GM12878 (cell line): Measurements from ENCODE around the gene INPP5D. TPM values are rescaled to one million over a fixed set of nuclear protein-coding genes. Genes with fewer than 3 reads are reported as not detected.

Experiments used
- ASH2L ChIP-seq: fragments of 300-600, 200-600 bp; sonication (generic); IDR thresholded peaks from 2 replicates; pipeline ENCODE4 v1.6.1; 2017; ENCODE audit warnings: low read depth, mild to moderate bottlenecking, borderline replicate concordance
- BACH1 ChIP-seq: fragments of 450-650 bp; IDR thresholded peaks from 2 replicates; pipeline ENCODE4 v1.6.1; 2017; ENCODE audit warnings: mild to moderate bottlenecking, borderline replicate concordance
- BCL11A ChIP-seq: IDR thresholded peaks from 2 replicates; pipeline ENCODE4 v1.6.1; 2011; ENCODE audit warnings: low read depth, low read length
- CREM ChIP-seq: IDR thresholded peaks from 2 replicates; pipeline ENCODE4 v1.6.1; 2014; ENCODE audit warnings: antibody characterized with exemption, low read depth
- E2F8 ChIP-seq: fragments of 450-650 bp; IDR thresholded peaks from 2 replicates; pipeline ENCODE4 v1.6.1; 2018; ENCODE audit warnings: mild to moderate bottlenecking, low read depth, moderate library complexity; ENCODE audit not compliant: partially characterized antibody
- EP300 ChIP-seq, 2 experiments: fragments of 150-350 bp in 1 of 2; IDR thresholded peaks; 2 replicates each; pipeline ENCODE4 v1.6.1; 2011 to 2012; ENCODE audit warnings: low read depth in 2 of 2, low read length in 2 of 2, borderline replicate concordance in 1 of 2, improper control_type of control experiment in 1 of 2, inconsistent platforms in 1 of 2; ENCODE audit not compliant: control insufficient read depth in 1 of 2
- ETV6 ChIP-seq, 2 experiments: fragments of 450-650 bp in 1 of 2; IDR thresholded peaks in 1 of 2; conservative IDR thresholded peaks in 1 of 2; 2 replicates each; pipeline ENCODE4 v1.6.1; 2014; ENCODE audit warnings: antibody characterized with exemption in 1 of 2, borderline replicate concordance in 1 of 2, low read depth in 1 of 2, mild to moderate bottlenecking in 1 of 2, moderate library complexity in 1 of 2
- FOS ChIP-seq: IDR thresholded peaks from 3 replicates; pipeline ENCODE4 v1.6.1; 2011; ENCODE audit warnings: borderline replicate concordance; ENCODE audit not compliant: insufficient read length; ENCODE audit errors: extremely low read depth
- GABPA ChIP-seq: IDR thresholded peaks from 2 replicates; pipeline ENCODE4 v1.6.1; 2014; ENCODE audit warnings: antibody characterized with exemption, low read depth, mild to moderate bottlenecking, inconsistent platforms
- GATAD2B ChIP-seq: fragments of 450-650 bp; conservative IDR thresholded peaks from 2 replicates; pipeline ENCODE4 v1.6.1; 2017; ENCODE audit warnings: low read depth, mild to moderate bottlenecking, moderate library complexity
- HDGF ChIP-seq: fragments of 450-650 bp; IDR thresholded peaks from 2 replicates; pipeline ENCODE4 v1.6.1; 2016; ENCODE audit warnings: antibody characterized with exemption
- IRF5 ChIP-seq: fragments of 450-650 bp; IDR thresholded peaks from 2 replicates; pipeline ENCODE4 v1.6.1; 2017; ENCODE audit warnings: borderline replicate concordance
- JUNB ChIP-seq: IDR thresholded peaks from 2 replicates; pipeline ENCODE4 v1.6.1; 2016; ENCODE audit warnings: antibody characterized with exemption, mild to moderate bottlenecking
- NFXL1 ChIP-seq: fragments of 450-650 bp; IDR thresholded peaks from 2 replicates; pipeline ENCODE4 v1.6.1; 2017; ENCODE audit warnings: antibody characterized with exemption, mild to moderate bottlenecking, borderline replicate concordance
- PAX5 ChIP-seq: IDR thresholded peaks from 2 replicates; pipeline ENCODE4 v1.6.1; 2011; ENCODE audit warnings: low read depth, low read length, borderline replicate concordance
- POLR2A ChIP-seq: IDR thresholded peaks from 2 replicates; pipeline ENCODE4 v1.6.1; 2011; ENCODE audit warnings: low read depth, mild to moderate bottlenecking, low read length
- POLR2AphosphoS5 ChIP-seq: IDR thresholded peaks from 2 replicates; pipeline ENCODE4 v1.6.1; 2011; ENCODE audit warnings: mild to moderate bottlenecking, low read length, inconsistent platforms
- RFX5 ChIP-seq: IDR thresholded peaks from 2 replicates; pipeline ENCODE4 v1.6.1; 2011; ENCODE audit warnings: low read depth, low read length, improper control_type of control experiment
- RUNX3 ChIP-seq: IDR thresholded peaks from 2 replicates; pipeline ENCODE4 v1.6.1; 2012; ENCODE audit warnings: low read length, inconsistent platforms
- SP1 ChIP-seq: IDR thresholded peaks from one replicate; pipeline ENCODE4 v1.6.1; 2011; ENCODE audit warnings: low read depth, low read length
- SREBF1 ChIP-seq: IDR thresholded peaks from 2 replicates; pipeline ENCODE4 v1.6.1; 2012; ENCODE audit warnings: mild to moderate bottlenecking, low read length
- SUPT20H ChIP-seq: IDR thresholded peaks from 2 replicates; pipeline ENCODE4 v1.6.1; 2011; ENCODE audit warnings: low read depth, mild to moderate bottlenecking, low read length, moderate library complexity, borderline replicate concordance; ENCODE audit not compliant: control insufficient read depth
- TCF3 ChIP-seq: IDR thresholded peaks from 2 replicates; pipeline ENCODE4 v1.6.1; 2012; ENCODE audit warnings: low read depth, mild to moderate bottlenecking, low read length, borderline replicate concordance; ENCODE audit not compliant: insufficient read depth
- TCF7 ChIP-seq: IDR thresholded peaks from 2 replicates; pipeline ENCODE4 v1.6.1; 2014; ENCODE audit warnings: antibody characterized with exemption, borderline replicate concordance
- WRNIP1 ChIP-seq: IDR thresholded peaks from 2 replicates; pipeline ENCODE4 v1.6.1; 2011; ENCODE audit warnings: low read depth, low read length, improper control_type of control experiment, borderline replicate concordance
- YY1 ChIP-seq: IDR thresholded peaks from 2 replicates; pipeline ENCODE4 v1.6.1; 2011; ENCODE audit warnings: low read depth, mild to moderate bottlenecking, low read length
- ZBED1 ChIP-seq: IDR thresholded peaks from 2 replicates; pipeline ENCODE4 v1.6.1; 2016; ENCODE audit warnings: borderline replicate concordance
- polyA plus RNA-seq, 11 experiments: library from polyadenylated mRNA; depleted of rRNA in 4 of 11; unstranded in 6 of 11; stranded (reverse) in 5 of 11; fragments of >200 nt; fragmentation: Nextera tagmentation in 4 of 11; fragmentation: Illumina TruSeq in 1 of 11; extraction: Ambion mirVana in 4 of 11; extraction: Trizol in 1 of 11; gene quantifications; 1 replicate in 1 of 11; 2 replicates in 10 of 11; pipeline versions ENCODE4 v1.2.1 to v1.2.3, GENCODE V29; 2011 to 2016; ENCODE audit warnings: inconsistent platforms in 2 of 11, missing spikeins in 2 of 11, low read depth in 1 of 11
- total RNA-seq, 4 experiments: library from RNA; depleted of rRNA in 3 of 4; stranded (reverse); fragments of >200 nt in 3 of 4; fragmentation: Illumina TruSeq in 1 of 4; extraction: Trizol in 1 of 4; gene quantifications; 2 replicates each; pipeline versions ENCODE4 v1.2.1 to v1.2.3, GENCODE V29; 2013 to 2021
- TF ChIP-seq, protein P1 (sequence below): IDR thresholded peaks from 2 replicates; pipeline ENCODE4 v1.6.1; 2011; ENCODE audit warnings: borderline replicate concordance, low read depth, mild to moderate bottlenecking, moderate library complexity, low read length; ENCODE audit not compliant: insufficient read depth, poor library complexity, severe bottlenecking

INPP5D gene
- total and polyA plus RNA-seq, 10 of the 15 experiments (the other 5 are each of a cell fraction or from before 2014, with no cell fraction given) = 11.8 to 139 (median 88.8) TPM

GRCh38 chr2:233084488-233084887 lies 24.3 kb downstream of the INPP5D start (continued):
- TF ChIP-seq IRF5 (no peak), FOS (no peak), ETV6 (conservative IDR thresholded peaks at IDR 0.05 in 1 of 2, IDR thresholded peaks at IDR 0.05 in 1 of 2; ENCODE audit: borderline replicate concordance in 1 of 2, low read depth in 1 of 2) (peak in 1 of 2 experiments; percentile 86; a peak in 2 of 4 replicates), TCF3 (peak; percentile 86; the same call in 1 of the 2 replicates), BCL11A (peak; percentile 58; the same call in 1 of the 2 replicates), ZBED1 (peak; percentile 31; the same call in 1 of the 2 replicates), WRNIP1 (0 out of 2 replicates have a peak, but pooled peaks have one; percentile 33), YY1 (peak; percentile 40; the same call in 1 of the 2 replicates), BACH1 (no peak), SUPT20H (no peak), PAX5 (no peak), SP1 (no peak), TCF7 (no peak), CREM (peak; percentile 76), GABPA (no peak), NFXL1 (no peak), POLR2AphosphoS5 (peak; percentile 55; the same call in 1 of the 2 replicates), GATAD2B (no peak), RFX5 (peak; percentile 78), E2F8 (no peak), POLR2A (peak; percentile 51; the same call in 1 of the 2 replicates), JUNB (0 out of 2 replicates have a peak, but pooled peaks have one; percentile 33), HDGF (no peak), EP300 (IDR thresholded peaks at IDR 0.05; ENCODE audit: borderline replicate concordance in 1 of 2, control insufficient read depth in 1 of 2, low read depth in 2 of 2, low read length in 2 of 2) (peak; percentile 57 to 62; a peak in 2 of 4 replicates), RUNX3 (no peak), SREBF1 (no peak), ASH2L (0 out of 2 replicates have a peak, but pooled peaks have one; percentile 5)
- TF ChIP-seq, protein P1, sequence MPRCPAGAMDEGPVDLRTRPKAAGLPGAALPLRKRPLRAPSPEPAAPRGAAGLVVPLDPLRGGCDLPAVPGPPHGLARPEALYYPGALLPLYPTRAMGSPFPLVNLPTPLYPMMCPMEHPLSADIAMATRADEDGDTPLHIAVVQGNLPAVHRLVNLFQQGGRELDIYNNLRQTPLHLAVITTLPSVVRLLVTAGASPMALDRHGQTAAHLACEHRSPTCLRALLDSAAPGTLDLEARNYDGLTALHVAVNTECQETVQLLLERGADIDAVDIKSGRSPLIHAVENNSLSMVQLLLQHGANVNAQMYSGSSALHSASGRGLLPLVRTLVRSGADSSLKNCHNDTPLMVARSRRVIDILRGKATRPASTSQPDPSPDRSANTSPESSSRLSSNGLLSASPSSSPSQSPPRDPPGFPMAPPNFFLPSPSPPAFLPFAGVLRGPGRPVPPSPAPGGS = peak; percentile 26
